ENCODE measurements around the gene FABP1.

- TF ChIP-seq CTCF (tag by site-specific recombination; IDR thresholded peaks at IDR 0.05) (no peak), KLF1 (tag by site-specific recombination; IDR thresholded peaks at IDR 0.05) (no peak)
Measured at GRCh38 chr2:88131999-88132368, 4.1 kb upstream of the FABP1 start.
